Stimulated activated CD4-positive, alpha-beta T cell treated with anti-CD3 and anti-CD28 coated beads, Interleukin-12 subunit alpha, Interleukin-12 subunit beta, amount 100 ng/mL, for 4 hours (primary cell): ENCODE measurements around the gene MAGEE1.
A peak's percentile ranks its signal among the peaks of the same experiment; 100 is the strongest.

Experiments used
- DNase-seq: peaks from one replicate; pipeline ENCODE4 v3.0.0-alpha.2; 2020

MAGEE1 gene, protein sequence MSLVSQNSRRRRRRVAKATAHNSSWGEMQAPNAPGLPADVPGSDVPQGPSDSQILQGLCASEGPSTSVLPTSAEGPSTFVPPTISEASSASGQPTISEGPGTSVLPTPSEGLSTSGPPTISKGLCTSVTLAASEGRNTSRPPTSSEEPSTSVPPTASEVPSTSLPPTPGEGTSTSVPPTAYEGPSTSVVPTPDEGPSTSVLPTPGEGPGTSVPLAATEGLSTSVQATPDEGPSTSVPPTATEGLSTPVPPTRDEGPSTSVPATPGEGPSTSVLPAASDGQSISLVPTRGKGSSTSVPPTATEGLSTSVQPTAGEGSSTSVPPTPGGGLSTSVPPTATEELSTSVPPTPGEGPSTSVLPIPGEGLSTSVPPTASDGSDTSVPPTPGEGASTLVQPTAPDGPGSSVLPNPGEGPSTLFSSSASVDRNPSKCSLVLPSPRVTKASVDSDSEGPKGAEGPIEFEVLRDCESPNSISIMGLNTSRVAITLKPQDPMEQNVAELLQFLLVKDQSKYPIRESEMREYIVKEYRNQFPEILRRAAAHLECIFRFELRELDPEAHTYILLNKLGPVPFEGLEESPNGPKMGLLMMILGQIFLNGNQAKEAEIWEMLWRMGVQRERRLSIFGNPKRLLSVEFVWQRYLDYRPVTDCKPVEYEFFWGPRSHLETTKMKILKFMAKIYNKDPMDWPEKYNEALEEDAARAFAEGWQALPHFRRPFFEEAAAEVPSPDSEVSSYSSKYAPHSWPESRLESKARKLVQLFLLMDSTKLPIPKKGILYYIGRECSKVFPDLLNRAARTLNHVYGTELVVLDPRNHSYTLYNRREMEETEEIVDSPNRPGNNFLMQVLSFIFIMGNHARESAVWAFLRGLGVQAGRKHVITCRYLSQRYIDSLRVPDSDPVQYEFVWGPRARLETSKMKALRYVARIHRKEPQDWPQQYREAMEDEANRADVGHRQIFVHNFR

DNA sequence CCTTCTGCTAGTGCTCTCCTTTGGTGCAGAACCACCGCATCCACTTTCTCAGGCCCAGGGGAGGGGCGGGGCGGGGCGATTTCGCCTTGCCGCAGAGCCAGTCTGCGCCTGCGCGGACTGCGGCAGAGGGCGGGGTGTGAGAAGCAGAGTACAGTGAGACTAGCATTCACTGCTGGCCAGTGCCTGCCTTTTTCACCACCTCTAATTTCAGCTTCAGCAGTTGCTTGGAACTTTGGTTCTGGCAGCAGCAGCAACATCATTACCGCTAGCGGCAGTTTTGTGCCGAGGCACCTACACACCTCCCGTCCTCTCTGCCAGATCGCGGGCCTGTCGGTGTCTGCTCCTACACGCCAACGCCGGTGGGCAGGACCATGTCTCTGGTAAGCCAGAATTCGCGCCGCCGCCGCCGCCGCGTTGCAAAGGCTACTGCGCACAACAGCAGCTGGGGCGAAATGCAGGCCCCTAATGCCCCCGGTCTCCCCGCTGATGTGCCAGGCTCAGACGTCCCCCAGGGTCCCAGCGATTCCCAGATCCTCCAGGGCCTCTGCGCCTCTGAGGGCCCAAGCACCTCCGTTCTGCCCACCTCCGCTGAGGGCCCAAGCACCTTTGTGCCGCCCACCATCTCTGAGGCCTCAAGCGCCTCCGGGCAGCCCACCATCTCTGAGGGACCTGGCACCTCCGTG, at the start of gene MAGEE1:
Gene MAGEE1 (plus strand): TSS at position 151 of the 683 bp plus-strand sequence. CDS start 221 bp downstream, at position 372.
- peak; percentile 74 for DNase-seq

DNA sequence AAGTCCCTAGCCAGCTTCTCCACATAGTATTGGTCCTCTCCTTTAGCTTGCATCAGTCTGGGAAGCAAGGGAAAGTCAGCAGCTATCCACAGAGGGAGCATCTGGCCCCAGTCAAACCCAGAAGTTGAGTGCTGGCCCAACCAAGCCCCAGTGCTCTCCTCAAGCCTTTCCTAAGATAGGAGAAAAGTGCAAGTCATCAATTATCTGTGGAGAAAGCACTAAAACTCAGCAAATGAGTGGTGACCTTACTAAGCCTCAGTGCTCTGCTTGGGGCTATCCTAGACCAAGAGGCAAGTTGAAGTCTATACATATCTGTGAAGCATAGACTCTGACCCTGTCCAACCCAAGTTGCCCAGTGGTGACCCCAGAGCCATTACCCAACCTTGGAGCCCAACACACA, 28.5 kb upstream of the MAGEE1 start:
- DNase-seq = no peak

DNA sequence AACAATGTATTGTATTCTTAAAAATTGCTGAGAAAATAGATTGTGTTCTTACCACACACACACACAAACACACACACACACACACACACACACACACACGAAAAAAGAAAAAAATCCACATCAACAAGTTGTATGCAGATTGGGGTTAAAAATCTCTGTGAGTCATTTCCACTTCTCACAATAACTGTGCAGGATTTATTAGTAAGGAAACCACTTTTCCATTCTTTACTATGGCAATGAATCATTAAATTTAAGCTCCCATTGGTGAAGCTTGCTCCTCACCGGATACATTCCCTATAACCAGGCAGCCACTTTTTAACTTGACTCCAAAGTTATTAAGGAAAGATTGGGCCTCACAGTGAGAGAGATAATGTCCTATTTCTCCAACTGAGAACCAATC, 19.7 kb upstream of the MAGEE1 start:
- no peak for DNase-seq

DNA sequence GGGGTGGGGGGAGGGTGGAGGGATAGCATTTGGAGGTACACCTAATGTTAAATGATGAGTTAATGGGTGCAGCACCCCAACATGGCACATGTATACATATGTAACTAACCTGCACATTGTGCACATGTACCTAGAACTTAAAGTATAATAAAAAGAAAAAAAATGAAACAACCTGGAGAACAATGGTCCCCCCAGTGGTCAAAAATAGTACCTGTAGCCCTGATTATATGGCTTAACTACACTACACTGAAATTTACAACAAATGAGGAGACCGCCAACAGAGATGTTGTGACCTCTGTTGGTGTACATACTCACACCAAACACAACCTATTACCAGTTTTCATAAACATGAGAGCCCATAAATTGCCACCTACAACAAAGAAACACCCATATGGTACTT, 7.3 kb upstream of the MAGEE1 start:
- no peak for DNase-seq

DNA sequence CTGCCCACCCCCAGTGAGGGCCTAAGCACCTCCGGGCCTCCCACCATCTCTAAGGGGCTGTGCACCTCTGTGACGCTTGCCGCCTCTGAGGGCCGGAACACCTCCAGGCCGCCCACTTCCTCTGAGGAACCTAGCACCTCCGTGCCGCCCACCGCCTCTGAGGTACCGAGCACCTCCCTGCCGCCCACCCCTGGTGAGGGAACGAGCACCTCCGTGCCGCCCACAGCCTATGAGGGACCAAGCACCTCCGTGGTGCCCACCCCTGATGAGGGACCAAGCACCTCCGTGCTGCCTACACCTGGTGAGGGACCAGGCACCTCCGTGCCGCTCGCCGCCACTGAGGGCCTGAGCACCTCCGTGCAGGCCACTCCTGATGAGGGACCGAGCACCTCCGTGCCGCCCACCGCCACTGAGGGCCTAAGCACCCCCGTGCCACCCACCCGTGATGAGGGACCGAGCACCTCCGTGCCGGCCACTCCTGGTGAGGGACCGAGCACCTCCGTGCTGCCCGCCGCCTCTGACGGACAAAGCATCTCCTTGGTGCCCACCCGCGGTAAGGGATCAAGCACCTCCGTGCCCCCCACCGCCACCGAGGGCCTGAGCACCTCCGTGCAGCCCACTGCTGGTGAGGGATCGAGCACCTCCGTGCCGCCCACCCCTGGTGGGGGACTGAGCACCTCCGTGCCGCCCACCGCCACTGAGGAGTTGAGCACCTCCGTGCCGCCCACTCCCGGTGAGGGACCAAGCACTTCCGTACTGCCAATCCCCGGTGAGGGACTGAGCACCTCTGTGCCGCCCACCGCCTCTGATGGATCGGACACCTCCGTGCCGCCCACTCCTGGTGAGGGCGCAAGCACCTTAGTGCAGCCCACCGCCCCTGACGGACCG, 977 bp downstream of the MAGEE1 start:
- DNase-seq = peak; percentile 24

DNA sequence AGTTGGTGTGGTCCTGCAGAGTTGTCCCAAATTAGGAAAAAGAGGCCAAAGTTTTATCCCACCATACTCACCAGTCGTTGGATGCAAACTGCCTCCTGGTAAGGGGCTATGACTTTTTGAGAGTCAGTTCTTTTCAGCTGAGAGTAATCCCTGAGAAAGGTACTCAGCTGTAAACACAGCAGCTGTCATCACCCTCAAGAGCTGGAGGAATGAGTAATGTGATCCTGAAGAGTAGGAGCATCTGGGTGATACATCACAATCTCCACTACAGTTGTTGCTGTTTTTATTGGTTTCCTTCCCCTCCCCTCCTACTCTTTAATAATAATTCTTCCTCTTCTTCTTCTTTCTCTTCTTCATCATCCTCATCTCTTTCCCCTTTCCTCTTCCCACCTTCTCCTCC, 5.7 kb downstream of the MAGEE1 start:
- no peak for DNase-seq

DNA sequence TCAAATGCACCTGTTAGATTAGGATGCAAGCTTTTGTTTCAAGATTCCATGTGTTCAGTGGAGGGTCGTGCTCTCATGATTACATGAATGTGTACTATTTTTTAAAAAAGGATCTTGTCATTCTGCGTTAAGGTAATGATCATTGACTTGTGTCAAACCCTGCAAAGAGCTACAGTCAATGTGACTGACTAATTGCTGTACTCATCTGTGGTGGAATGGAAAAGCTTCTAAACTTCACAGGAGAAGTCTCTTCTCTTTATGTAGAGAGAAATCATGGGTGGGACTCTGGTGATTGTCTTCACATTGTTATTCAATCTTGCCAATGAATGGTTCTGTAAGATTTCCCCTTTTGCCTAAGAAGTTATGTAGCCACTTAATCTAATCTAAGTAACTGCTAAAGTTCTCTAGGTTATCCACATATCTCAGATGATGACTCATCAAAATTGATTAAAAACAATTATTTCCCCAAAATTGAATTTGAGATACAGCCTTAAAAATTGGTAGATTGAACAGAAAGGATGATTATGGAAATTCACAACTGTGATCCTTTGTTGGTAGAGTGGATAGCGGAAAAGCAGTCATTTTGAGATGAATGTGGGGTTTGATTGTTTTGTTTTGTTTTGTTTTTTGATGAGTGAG, 6.7 kb downstream of the MAGEE1 start:
- DNase-seq = no peak

DNA sequence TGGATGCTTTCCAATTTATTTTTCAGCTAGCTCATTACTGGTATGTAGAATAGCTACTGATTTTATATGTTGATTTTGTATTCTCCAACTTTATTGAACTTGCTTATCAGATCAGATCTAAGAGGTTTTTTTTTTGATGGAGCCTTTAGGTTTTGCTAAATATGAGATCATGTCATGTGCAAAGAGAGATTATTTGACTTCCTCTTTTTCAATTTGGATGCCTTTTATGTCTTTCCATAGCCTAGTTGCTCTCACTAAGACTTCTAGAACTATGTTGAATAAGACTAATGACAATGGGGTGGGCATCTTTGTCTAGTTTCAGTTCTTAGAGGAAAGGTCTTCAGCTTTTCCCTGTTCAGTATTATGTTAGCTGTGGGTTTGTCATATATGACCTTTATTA, 11.7 kb downstream of the MAGEE1 start:
- no peak for DNase-seq

DNA sequence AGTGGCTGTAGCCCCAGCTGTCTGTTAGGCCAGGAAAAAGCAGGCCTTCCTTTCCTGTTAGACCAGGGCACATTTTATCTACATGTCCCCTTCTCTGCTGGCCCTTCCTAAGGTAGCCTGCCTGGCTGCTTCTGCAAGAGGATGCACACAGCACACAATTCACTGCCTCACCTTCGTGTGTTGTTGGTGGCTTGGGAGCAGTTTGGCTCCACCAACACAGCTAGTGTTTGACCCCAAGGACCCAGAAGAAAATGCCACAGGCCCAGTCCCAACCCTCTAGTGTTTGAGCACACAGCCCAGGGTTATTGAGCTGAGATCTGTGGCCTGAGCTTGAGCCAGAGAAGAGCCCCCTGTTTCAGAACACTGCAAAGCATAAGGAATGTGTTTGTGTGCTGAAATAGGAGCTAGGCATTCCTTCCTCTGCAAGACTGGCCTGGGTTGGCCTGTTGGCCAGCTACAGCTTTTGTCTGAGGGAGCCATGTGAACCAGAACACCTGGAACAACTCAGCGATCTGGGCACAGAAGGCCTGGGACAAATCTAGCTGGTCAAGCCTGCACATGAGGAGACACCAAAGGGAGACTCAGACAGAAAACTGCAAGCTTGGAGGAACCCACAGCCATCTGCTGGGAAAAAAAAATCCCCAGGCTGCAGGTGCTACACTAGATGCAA, 26.4 kb downstream of the MAGEE1 start:
- no peak for DNase-seq

DNA sequence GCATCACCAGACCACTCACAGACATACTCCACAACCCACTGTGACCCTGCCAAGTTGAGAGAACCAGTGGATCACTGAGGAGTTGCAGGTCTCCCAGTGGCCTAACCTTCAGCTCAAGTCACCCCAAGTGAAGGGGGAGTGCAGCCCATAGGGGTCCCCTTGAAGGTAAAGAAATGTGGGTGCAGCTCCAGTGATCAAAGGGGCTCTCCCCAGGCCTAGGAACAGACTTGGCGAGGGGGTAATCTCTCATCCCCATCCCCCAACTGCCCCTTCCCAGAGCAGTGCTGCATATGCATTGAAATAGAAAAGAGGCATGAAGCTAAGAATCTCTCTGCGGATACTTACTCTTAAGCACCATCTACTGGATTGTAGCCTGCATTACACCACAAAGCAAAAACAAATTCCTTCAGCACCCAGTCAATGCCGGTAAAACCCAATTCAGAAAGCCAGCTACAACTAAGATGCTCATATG, 27.0 kb downstream of the MAGEE1 start:
- DNase-seq = no peak

DNA sequence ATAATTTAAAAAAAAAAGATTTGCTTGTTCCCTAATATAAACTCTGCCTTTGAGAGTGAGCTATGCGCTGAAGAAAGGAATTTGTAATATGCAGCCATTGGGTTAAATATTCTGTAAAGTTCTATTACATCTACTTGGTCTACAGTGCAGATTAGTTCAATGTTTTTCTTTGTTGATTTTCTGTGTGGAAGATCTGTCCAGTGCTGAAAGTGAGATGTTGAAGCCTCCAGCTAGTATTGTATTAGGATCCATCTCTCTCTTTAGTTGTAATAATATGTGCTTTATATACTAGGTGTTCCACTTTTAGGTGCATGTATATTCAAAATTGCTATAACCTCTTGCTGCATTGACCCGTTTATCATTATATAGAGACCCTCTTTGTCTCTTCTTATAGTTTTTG, 49.8 kb downstream of the MAGEE1 start:
- DNase-seq = no peak
